ENCODE measurements around the gene COTL1.

DNA sequence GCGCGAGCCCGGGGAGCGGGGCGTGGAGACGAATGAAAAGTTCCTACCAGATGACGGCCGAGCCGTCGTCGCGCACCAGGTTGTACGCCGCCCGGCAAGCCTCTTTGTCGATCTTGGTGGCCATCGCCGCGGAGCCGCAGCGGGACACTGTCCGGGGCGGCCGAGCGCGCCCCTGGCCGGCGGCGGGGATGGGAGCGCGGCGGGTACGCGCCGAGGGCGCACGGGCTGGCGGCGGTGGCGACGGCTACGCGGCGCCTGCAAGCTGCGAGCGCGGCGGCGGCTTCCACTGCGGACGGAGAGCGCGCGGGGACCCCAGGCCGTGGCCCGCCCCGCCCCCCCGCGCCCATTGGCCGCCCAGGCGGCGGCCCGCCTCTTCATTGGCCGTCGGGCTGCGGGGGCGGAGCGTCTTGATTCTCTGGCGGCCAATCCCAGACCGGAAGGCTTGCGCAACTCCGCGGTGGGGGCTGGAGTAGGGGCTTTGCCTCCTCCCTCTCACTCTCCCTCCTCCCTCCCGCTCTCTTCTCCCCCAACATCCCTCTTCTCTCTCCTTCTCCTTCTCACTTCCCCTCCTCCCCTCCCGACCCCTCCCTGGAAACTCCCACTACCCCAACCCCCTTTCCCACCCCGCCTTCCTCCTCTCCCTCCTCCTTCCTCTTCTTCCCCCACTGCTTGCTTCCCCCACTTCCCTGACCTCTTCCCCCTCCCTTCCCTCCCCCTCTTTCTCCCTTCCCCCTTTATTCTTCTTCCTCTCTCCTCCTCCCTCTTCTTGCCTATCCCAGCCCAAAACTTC, at the start of gene COTL1:
- TF ChIP-seq, protein P1, sequence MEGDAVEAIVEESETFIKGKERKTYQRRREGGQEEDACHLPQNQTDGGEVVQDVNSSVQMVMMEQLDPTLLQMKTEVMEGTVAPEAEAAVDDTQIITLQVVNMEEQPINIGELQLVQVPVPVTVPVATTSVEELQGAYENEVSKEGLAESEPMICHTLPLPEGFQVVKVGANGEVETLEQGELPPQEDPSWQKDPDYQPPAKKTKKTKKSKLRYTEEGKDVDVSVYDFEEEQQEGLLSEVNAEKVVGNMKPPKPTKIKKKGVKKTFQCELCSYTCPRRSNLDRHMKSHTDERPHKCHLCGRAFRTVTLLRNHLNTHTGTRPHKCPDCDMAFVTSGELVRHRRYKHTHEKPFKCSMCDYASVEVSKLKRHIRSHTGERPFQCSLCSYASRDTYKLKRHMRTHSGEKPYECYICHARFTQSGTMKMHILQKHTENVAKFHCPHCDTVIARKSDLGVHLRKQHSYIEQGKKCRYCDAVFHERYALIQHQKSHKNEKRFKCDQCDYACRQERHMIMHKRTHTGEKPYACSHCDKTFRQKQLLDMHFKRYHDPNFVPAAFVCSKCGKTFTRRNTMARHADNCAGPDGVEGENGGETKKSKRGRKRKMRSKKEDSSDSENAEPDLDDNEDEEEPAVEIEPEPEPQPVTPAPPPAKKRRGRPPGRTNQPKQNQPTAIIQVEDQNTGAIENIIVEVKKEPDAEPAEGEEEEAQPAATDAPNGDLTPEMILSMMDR (conservative IDR thresholded peaks at IDR 0.05; ENCODE audit: low read depth, low read length) = no peak
- TF ChIP-seq EZH2 (IDR thresholded peaks at IDR 0.05; ENCODE audit: borderline replicate concordance, low read depth, low read length, poor library complexity, severe bottlenecking) = no peak
